GM19463 (cell line): Measurements from ENCODE around the gene SLC19A2.

Experiments
- ATAC-seq: cut with Tn5 transposase; IDR thresholded peaks from one replicate; pipeline ENCODE4 v1.9.1; 2021; ENCODE audit warnings: mild to moderate bottlenecking, moderate library complexity; ENCODE audit not compliant: unreplicated experiment

SLC19A2 gene

GRCh38 chr1:169478094-169478672 lies 7.6 kb downstream of the SLC19A2 start:
- ATAC-seq, result no peak

- ATAC-seq, result no peak
Observed at GRCh38 chr1:169475806-169476387, 9.8 kb downstream of the SLC19A2 start.

- ATAC-seq, result no peak
Observed at GRCh38 chr1:169474302-169474995, 11.3 kb downstream of the SLC19A2 start.

GRCh38 chr1:169473347-169473746 lies 12.4 kb downstream of the SLC19A2 start:
- ATAC-seq, result no peak

DNA sequence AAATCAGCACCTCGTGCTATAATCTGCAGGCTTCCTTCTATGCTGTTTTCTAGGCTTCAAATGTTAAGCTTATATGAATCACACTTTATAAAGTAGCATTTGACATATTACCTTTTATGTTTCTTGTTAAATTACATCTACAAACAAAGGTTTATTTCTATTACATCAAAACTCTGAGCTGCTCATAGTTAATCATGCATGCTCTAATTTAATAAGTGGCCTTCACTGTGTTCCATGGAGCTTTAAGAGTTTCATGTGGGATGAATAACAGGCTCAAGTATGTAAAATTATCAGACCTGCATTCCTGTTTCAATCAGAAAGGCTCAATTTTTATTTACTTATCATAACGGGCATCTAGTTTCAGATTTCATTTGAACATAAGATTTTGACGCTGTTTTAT lies 13.0 kb downstream of the SLC19A2 start:
- no peak for ATAC-seq

DNA sequence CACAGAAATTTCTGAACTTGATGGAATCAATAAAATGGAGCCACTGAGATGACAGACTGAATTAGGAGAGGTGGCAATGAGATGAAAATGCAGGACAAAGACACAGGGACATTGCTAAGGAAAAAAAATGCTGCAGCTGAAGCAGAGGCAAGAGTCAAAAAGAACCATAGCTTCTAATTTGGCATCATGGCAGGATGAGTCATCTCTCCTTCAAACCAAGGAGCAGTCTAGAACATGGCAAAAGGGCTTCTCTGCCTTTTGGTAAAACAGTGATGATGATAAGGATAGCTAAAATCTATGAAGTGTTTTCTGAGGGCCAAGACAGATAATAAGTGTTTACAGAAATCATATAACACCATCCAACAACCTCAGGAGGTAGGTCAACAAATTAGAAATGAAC lies 16.8 kb downstream of the SLC19A2 start:
- no peak for ATAC-seq

DNA sequence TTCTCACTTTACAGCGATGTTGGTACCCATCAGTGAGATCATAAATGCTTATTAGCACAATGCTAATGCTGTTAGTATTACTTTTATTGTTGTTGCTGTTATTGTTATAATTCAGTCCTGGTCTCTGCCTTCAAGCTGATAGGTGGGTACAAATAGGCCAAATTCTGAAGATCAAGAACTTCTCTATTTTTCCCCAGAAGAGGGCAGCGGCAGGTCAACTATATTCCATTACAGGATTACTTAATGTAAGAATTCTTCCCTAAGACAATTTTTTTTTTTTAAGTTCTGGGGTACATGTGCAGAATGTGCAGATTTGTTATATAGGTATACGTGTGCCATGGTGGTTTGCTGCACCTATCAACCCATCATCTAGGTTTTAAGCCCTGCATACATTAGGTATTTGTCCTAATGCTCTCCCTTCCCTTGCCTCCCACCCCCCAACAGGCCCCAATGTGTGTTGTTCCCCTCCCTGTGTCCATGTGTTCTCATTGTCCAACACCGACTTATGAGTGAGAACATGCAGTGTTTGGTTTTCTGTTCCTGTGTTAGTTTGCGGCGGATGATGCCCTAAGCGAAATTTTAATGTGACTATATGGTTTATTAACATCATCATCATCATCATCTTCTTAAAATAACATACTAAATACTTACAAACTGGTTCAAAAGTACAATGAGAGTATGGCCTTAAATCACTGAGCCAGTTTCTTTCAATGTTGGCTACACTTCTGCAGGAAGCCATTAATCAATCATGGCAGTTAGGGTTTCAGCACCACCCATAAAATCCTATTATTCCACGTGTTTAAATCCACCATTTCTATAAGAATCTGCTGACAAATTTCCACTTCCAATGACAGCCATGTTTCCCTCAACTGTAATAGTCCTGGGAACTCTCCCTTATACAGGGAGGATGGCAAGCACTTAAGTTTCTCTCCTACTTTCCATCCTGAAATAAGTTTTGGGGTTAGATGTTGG lies 19.2 kb downstream of the SLC19A2 start:
- ATAC-seq, result no peak

GRCh38 chr1:169465281-169465680 lies 20.5 kb downstream of the SLC19A2 start:
- no peak for ATAC-seq

GRCh38 chr1:169462385-169462784 lies 23.4 kb downstream of the SLC19A2 start:
- ATAC-seq, result no peak

- ATAC-seq, result no peak
Observed at GRCh38 chr1:169461390-169462000, 24.2 kb downstream of the SLC19A2 start.

- ATAC-seq, result no peak
Observed at GRCh38 chr1:169460191-169460833, 25.4 kb downstream of the SLC19A2 start.

DNA sequence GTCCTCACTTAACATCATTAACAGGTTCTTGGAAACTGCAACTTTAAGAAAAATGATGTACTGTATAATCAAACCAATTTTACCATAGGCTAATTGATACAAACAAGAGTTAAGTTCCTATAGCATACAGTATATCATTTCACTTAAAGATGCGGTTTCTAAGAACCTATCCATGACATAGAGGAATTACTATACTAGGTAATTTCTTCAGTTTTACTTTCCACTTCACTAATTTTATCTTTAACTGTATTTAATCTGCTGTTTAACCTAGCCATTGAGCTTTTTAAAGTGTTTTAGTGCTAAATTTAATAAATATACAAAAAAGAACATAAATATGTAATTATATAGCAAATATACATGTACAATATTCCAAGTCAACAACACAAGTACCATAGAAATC lies 28.3 kb downstream of the SLC19A2 start:
- ATAC-seq, result no peak

GRCh38 chr1:169456029-169456428 lies 29.7 kb downstream of the SLC19A2 start:
- no peak for ATAC-seq

DNA sequence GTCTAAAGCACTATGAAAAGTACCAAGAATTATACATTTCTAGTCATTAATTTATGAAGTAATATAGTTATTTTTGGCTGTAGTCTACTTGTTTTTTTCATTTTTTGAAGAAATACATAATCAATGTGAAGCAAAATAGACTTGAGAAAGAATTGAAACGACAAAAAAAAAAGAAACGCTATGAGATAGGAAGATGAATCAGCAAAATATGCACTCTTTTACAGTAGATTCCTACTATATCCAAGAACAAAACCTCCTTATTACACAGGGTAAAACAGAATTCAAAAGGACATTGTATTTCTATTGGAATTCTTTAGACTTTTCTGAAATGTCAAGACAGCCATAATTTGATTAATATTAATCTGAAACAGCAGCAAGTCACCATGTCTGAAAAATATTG lies 32.8 kb downstream of the SLC19A2 start:
- ATAC-seq, result no peak

GRCh38 chr1:169451218-169451824 lies 34.4 kb downstream of the SLC19A2 start:
- no peak for ATAC-seq

- ATAC-seq, result no peak
Observed at GRCh38 chr1:169443923-169444322, 41.8 kb downstream of the SLC19A2 start.

GRCh38 chr1:169427081-169427641 lies 58.6 kb downstream of the SLC19A2 start, which contains the start of gene CCDC181:
Gene CCDC181, minus strand, starts transcription at chr1:169427474. Its CDS starts 2,547 bp downstream, at chr1:169424927.
- peak; percentile 96 for ATAC-seq

DNA sequence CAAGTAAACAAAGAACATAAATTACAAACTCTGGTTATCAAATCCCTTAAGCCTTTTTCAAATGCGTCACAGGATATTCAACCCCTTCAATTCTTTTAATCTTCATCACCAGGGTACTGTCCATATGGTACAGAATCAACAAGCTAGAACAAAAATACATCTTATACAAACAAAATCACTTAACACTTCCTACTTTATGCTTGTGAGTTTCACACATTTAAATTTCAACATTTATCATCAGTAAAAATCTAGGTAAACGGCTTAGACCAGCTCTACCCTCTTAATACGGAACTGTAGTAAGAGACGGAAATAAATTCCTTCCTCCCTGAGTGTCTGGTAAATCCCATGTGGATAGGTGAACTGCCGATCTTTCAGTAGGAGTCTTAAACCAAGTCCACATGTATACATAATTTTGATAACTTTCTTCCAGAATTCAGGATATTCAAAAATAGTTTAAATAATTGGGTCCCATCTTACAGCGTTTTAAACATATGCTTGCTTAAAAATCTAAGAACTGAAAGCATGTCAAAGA lies 59.5 kb downstream of the SLC19A2 start:
- no peak for ATAC-seq

- no peak for ATAC-seq
Observed at GRCh38 chr1:169421309-169421708, 64.4 kb downstream of the SLC19A2 start.
